GM19193 (cell line): ENCODE results near the gene EXD3.

Source experiments
- POLR2A ChIP-seq: IDR thresholded peaks from 4 replicates; pipeline ENCODE4 v1.6.1; 2011; ENCODE audit not compliant: insufficient read depth, insufficient read length; ENCODE audit errors: extremely low read depth

EXD3 gene

GRCh38 chr9:137453643-137454081, 30.7 kb upstream of the EXD3 start:
- TF ChIP-seq POLR2A = no peak

- no peak for TF ChIP-seq POLR2A
Observed at GRCh38 chr9:137452761-137453642, 30.0 kb upstream of the EXD3 start.

DNA sequence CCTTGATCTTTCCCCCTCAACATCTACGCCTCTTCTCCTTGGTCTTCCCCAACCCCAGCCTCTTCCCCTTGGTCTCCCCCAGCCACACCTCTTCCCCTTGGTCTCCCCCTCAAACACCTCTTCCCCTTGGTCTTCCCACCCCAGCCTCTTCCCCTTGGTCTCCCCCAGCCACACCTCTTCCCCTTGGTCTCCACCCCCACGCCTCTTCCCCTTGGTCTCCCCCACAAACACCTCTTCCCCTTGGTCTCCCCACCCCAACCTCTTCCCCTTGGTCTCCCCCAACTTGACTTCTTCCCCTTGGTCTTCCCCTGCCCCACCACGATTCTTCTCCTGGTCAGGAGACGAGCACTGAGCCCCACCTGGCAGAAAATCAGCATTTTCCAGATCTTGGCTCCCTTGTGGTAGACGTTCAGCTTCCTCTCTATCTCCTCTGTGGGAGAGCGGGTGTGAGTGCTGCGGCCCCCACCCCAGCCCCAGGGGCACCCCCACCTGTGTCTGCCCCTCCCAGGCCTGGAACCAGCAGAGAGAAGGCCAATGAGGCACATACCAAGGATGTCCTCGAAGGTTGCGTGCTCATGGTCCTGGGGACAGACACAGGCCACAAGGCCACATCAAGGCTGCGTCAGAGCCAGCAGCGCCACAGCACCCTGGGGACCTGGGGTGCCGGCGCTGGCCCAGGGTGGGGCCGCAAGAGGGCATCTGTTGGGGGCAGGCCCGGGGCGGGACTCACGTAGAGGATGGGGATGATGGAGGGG, 29.2 kb upstream of the EXD3 start:
- TF ChIP-seq POLR2A = no peak

DNA sequence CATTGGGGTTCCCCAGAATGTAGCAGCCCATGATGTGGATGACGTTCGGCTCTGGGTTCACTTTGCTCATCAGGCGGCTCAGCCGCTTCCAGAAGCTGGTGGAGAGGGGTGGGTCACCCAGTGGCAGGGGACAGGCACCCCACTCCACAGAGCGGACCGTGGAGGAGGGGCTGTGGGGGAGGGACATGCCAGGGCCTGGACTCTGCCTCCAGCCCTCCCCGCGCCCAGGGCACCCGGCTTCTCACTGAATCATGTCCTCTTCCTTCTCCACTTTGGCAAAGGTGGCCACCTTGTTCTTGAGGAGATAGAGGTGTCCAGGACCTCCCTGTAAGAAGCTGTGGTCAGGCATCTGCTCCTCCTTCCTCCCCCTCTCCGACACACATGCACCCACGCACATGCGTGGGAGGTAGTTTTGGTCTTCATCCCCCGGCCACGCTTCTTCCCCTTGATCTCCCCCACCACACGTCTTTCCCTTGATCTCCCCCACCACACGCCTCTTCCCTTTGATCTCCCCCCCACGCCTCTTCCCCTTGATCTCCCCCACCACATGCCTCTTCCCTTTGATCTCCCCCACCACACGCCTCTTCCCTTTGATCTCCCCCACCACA, 27.1 kb upstream of the EXD3 start:
- TF ChIP-seq POLR2A = no peak

DNA sequence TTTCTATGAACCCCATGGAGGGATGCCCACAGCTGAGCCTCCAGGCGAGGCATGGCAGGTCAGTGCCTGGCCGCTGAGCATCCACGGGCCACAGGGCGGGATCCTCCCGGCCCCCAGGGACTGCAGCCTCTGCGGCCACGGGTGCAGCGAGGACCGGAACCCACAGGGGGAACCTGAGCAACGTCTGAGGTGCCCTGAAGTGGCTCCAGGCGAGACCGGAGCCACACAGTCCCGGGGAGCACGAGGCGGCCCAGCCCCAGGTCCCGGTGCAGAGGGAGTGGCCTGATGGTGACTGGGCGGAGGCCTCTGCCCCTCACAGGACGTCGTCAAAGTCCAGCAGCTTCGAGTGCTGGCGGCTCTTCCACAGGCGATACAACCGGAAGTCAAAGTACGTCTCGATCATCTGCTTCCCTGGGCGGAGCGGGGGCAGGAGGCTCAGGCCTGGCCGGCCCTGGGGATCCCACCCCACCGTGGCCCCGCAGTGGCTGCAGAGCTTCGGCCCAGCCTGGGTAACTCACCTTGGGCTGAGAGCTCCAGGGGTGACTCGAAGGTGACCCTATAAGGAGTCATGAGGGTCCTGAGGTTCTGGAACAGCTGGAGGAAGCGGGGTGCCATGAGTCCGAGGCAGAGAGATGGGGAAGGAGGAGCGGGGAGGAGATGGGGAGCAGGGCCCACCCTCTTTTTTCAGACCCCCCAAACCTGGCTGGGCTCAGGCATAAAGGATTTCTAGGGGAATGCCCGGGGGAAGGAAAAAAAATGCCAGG, 26.3 kb upstream of the EXD3 start:
- TF ChIP-seq POLR2A = no peak

DNA sequence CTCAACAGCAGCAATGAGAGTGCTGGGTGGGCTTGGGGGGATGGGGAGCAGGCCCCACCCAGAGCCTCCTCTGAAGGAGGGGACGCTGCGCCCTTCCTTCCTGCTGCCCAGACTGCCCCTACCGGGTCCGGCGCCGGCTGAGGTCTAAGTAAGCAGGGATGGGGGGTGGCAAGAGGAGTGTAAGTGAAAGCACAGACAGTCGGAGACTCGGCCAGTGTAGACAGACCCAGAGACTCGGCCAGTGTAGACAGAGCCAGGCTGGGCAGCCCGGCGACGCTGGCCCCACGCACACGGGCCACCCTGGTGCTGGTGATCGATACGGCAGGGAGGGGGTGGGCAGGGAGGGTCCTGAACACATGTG, 25.6 kb upstream of the EXD3 start:
- TF ChIP-seq POLR2A = no peak

DNA sequence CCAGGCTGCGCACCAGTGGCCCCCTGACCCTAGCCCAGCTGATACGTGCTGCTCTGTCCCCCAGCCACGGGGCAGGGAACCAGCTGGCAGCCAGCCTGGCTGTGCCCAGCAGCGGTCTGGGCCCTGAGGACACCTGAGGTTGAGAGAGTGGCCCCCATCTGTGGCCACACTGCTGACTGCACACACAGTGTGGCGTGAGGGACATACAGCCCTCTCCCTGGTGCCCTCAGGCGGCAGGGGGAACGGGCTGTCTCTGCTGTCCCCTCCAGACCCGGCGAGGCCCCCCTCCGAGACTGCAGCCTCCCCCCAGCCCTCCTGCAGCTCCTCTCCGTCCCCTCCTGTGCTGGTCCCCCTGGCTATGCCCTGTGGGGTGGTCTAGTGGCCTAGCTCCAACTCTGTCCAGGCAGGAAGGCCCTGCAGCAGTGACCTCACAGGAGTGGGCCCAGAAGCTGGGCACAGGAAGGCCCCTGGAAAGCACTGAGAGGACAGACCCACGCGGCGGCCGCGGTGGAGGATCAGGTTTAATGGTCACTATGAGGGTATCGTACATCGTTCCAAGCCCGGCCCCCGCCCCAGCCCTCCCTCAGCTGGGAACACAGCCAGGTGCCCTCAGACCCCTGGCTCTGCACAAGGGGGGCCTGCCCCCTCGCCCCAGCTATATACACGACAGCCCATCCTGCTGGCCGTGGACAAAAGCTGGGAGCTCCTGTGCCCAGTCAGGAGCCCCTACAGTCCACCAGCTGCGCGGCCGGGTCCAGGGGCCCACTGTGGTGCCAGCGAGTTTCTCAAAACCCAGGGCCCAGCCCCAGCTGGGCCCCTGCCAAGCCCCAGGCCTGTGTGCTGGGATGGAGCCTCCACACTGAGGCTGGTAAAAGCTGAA, 25.0 kb upstream of the EXD3 start:
- TF ChIP-seq POLR2A = no peak

- no peak for TF ChIP-seq POLR2A
Observed at GRCh38 chr9:137446851-137447471, 24.0 kb upstream of the EXD3 start.

DNA sequence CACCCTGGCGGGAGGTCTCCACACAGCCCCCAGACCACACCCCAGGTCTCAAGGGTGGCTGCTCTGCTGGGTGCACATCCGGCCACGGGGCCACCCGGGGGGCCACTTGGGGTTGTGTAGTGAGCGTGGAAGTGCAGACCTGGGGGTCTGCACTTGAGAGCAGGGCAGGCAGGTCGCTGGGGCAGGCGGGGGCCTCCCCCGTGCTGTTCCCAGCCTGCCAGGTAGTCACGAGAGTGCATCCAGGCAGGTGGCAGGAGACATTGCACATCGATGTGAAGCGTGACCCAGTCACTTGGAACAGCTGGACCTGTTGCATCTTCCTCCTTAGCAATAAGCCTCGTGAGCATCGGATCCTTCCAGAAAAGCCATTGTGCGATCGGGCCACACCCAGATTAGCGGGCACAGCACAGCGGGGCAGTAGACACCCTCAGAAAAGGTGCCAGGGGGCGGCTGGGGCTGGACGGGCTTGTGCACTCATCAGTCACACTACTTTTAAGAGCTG, 23.0 kb upstream of the EXD3 start:
- no peak for TF ChIP-seq POLR2A

GRCh38 chr9:137445275-137445807, 22.4 kb upstream of the EXD3 start:
- TF ChIP-seq POLR2A = no peak

GRCh38 chr9:137444106-137444790, 21.3 kb upstream of the EXD3 start:
- no peak for TF ChIP-seq POLR2A

DNA sequence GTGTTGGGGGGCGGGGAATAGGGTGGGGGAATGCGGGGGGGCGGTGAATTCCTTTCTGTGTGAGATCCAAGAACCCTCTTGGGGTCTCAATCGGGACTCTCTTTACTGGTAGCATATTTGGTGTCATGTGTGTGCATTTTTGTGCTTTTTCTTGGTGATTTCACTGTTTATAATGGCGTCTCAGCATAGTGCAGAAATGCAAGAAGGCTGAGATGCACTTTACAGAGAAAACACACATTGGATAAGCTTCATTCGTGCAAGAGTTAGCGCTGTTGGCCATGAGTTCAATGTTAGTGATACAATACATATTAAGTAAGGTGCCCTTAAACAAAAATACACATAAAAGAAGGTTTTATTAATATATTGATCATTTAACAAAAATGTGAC, 19.0 kb upstream of the EXD3 start:
- no peak for TF ChIP-seq POLR2A
